Aorta (tissue), 5 donors: ENCODE measurements around the gene RABGAP1L. TPM values are rescaled to one million over a fixed set of nuclear protein-coding genes. Genes with fewer than 3 reads are reported as not detected.
"Not testable (repeated sequence)": the region's sequence is repeated elsewhere in the genome, so short reads cannot be mapped to it uniquely, and the experiment has no call there.

Experiments
- ATAC-seq: fragments of 200-7000 bp; cut with Tn5 transposase; one replicate; pipeline ENCODE4 v1.9.1; 2022; ENCODE audit warnings: moderate library complexity; ENCODE audit not compliant: low FRiP score
- DNase-seq, 2 donors: peaks; one replicate each; pipeline ENCODE4 v3.0.0-alpha.2; 2020
- H3K27ac ChIP-seq, 2 donors: one replicate each; pipeline ENCODE4 v1.5.1; 2013; ENCODE audit warnings: low read length in 2 of 2, mild to moderate bottlenecking in 2 of 2, moderate library complexity in 2 of 2, control low read depth in 1 of 2, inconsistent platforms in 1 of 2, low read depth in 1 of 2
- H3K27me3 ChIP-seq, 2 donors: one replicate each; pipeline ENCODE4 v1.6.1; 2013; ENCODE audit warnings: control low read depth in 1 of 2, low read length in 1 of 2, mild to moderate bottlenecking in 1 of 2, moderate library complexity in 1 of 2; ENCODE audit not compliant: insufficient read depth in 2 of 2, control insufficient read depth in 1 of 2
- H3K36me3 ChIP-seq, 2 donors: one replicate each; pipeline ENCODE4 v1.6.1; 2013; ENCODE audit warnings: control low read depth in 1 of 2, low read length in 1 of 2, mild to moderate bottlenecking in 1 of 2; ENCODE audit not compliant: insufficient read depth in 2 of 2, control insufficient read depth in 1 of 2
- H3K4me1 ChIP-seq, 2 donors: one replicate each; pipeline ENCODE4 v1.6.1; 2013; ENCODE audit warnings: low read length in 2 of 2, control low read depth in 1 of 2, mild to moderate bottlenecking in 1 of 2, moderate library complexity in 1 of 2; ENCODE audit not compliant: insufficient read depth in 2 of 2, control insufficient read depth in 1 of 2
- H3K4me3 ChIP-seq, 2 donors: one replicate each; pipeline ENCODE4 v1.5.1; 2013; ENCODE audit warnings: low read length in 2 of 2, control low read depth in 1 of 2, mild to moderate bottlenecking in 1 of 2
- H3K9me3 ChIP-seq: one replicate; pipeline ENCODE4 v1.6.1; 2013; ENCODE audit warnings: mild to moderate bottlenecking, low read length; ENCODE audit not compliant: control insufficient read depth
- WGBS, 2 donors: extraction: QIAGEN DNeasy Blood & Tissue Kit; methylation state at CpG; one replicate each; pipeline ENCODE4 v1.1.7; 2013; 5-methylcytosine and 5-hydroxymethylcytosine counted together
- intact Hi-C, 2 donors: fragments of 100-400 bp; cut with DNase I; formaldehyde crosslinking; loops; one replicate each; pipeline versions ENCODE4 v1.14.2 to v1.15.0; 2022
- polyA plus RNA-seq, 2 donors: library from polyadenylated mRNA; stranded (reverse); fragments of 200-250 nt; gene quantifications; one replicate each; pipeline ENCODE4 v1.2.3, GENCODE V29; 2013
- total RNA-seq, 2 donors: library from RNA; stranded (reverse); fragmentation: NEBNext Ultra II Directional; extraction: Animal tissue kit (Norgen Biotek cat#: 25700); gene quantifications; one replicate each; pipeline ENCODE4 v1.2.1, GENCODE V29; 2021
- donor health status: healthy with polysubstance abuse.
- donor health status: Bipolar disorder and iron deficiency.
- donor health status: DM: no; HTN: no; CAD: no.
- donor health status: DM: no; HTN: no; CAD: no.
- donor health status: DM: yes; HTN: yes; CAD: no.

Gene RABGAP1L
- total and polyA plus RNA-seq, 4 donors: 14.8 to 56.4 (median 38.4) TPM

- ATAC-seq: no peak
- no peak for DNase-seq
- H3K9me3 ChIP-seq: no peaks in the 10 kb centered on the region
- intact Hi-C loops: no loop called here
- 83 to 92% methylated on average over 1 of the region's 1 CpG for WGBS, 2 donors
- no peak overlapping the region for H3K4me3 ChIP-seq
- no peaks in the 10 kb centered on the region for H3K4me1 ChIP-seq
- no peak overlapping the region for H3K27ac ChIP-seq
- no peaks in the 10 kb centered on the region for H3K27me3 ChIP-seq
- H3K36me3 ChIP-seq: no peaks in the 10 kb centered on the region
Observed at GRCh38 chr1:174583316-174583715, 424.0 kb downstream of the RABGAP1L start.

- DNase-seq: no peak
- intact Hi-C loops: no loop called here
- Histone ChIP-seq H3K4me1 (no peaks in the 10 kb centered on the region), H3K9me3 (no peaks in the 10 kb centered on the region), H3K27me3 (no peaks in the 10 kb centered on the region), H3K27ac (no peak overlapping the region), H3K36me3 (no peaks in the 10 kb centered on the region), H3K4me3 (no peak overlapping the region)
- 94 to 97% methylated on average over 1 of the region's 1 CpG for WGBS, 2 donors
- ATAC-seq: no peak
Observed at GRCh38 chr1:174584071-174584470, 424.8 kb downstream of the RABGAP1L start.

- H3K9me3 ChIP-seq, H3K4me1 ChIP-seq, H3K27me3 ChIP-seq, H3K36me3 ChIP-seq, H3K27ac ChIP-seq, intact Hi-C loops, H3K4me3 ChIP-seq, ATAC-seq, DNase-seq: not testable (repeated sequence)
Observed at GRCh38 chr1:174588618-174589017, 429.3 kb downstream of the RABGAP1L start.

- Histone ChIP-seq H3K4me1 (no peaks in the 10 kb centered on the region), H3K27me3 (no peaks in the 10 kb centered on the region), H3K4me3 (no peak overlapping the region), H3K9me3 (no peaks in the 10 kb centered on the region), H3K27ac (no peak overlapping the region), H3K36me3 (peaks cover 0 to 6% of the 10 kb centered on the region in 2 donors)
- 91 to 95% methylated on average over 1 of the region's 1 CpG for WGBS, 2 donors
- ATAC-seq (no peak), DNase-seq (no peak)
- intact Hi-C loops: no loop called here
Observed at GRCh38 chr1:174605198-174605597, 445.9 kb downstream of the RABGAP1L start.

GRCh38 chr1:174606471-174606870, 447.2 kb downstream of the RABGAP1L start:
- H3K9me3 ChIP-seq: no peaks in the 10 kb centered on the region
- H3K36me3 ChIP-seq: peaks cover 0 to 6% of the 10 kb centered on the region in 2 donors
- H3K4me3 ChIP-seq: no peak overlapping the region
- WGBS, 2 donors: 86 to 89% methylated on average over 2 of the region's 2 CpGs
- intact Hi-C loops: no loop called here
- H3K4me1 ChIP-seq: no peaks in the 10 kb centered on the region
- DNase-seq (no peak), ATAC-seq (no peak)
- H3K27me3 ChIP-seq: no peaks in the 10 kb centered on the region
- H3K27ac ChIP-seq: no peak overlapping the region

GRCh38 chr1:174617905-174618304, 458.6 kb downstream of the RABGAP1L start:
- H3K27ac ChIP-seq, H3K27me3 ChIP-seq, H3K4me3 ChIP-seq, H3K4me1 ChIP-seq, intact Hi-C loops, H3K9me3 ChIP-seq, ATAC-seq, H3K36me3 ChIP-seq: not testable (repeated sequence)
- 94 to 98% methylated on average over 12 of the region's 12 CpGs for WGBS, 2 donors
- DNase-seq: peak in 1 of 2 donors; percentile 55

- Histone ChIP-seq H3K27me3 (no peaks in the 10 kb centered on the region), H3K27ac (no peak overlapping the region), H3K9me3 (no peaks in the 10 kb centered on the region), H3K4me3 (no peak overlapping the region), H3K4me1 (no peaks in the 10 kb centered on the region), H3K36me3 (no peaks in the 10 kb centered on the region)
- DNase-seq (no peak), ATAC-seq (no peak)
- 81 to 85% methylated on average over 2 of the region's 2 CpGs for WGBS, 2 donors
- intact Hi-C loops: no loop called here
Observed at GRCh38 chr1:174623324-174624035, 464.2 kb downstream of the RABGAP1L start.

- Histone ChIP-seq H3K27ac (no peak overlapping the region), H3K36me3 (no peaks in the 10 kb centered on the region), H3K27me3 (no peaks in the 10 kb centered on the region), H3K4me1 (no peaks in the 10 kb centered on the region), H3K9me3 (no peaks in the 10 kb centered on the region), H3K4me3 (no peak overlapping the region)
- ATAC-seq: no peak
- intact Hi-C loops: no loop called here
- WGBS, 2 donors: 93 to 96% methylated on average over 6 of the region's 6 CpGs
- no peak for DNase-seq
Observed at GRCh38 chr1:174626031-174627025, 467.0 kb downstream of the RABGAP1L start.
